GM12875 (cell line): ENCODE measurements around the gene GSC2.
"Not testable (repeated sequence)": the region's sequence is repeated elsewhere in the genome, so short reads cannot be mapped to it uniquely, and the experiment has no call there.

ENCODE experiments used
- H3K4me3 ChIP-seq: one replicate; pipeline ENCODE4 v1.5.1; 2011; ENCODE audit warnings: low read depth, low read length, control low read depth
- TF ChIP-seq, protein P1 (sequence below): IDR thresholded peaks from 2 replicates; pipeline ENCODE4 v1.5.1; 2011; ENCODE audit warnings: low read depth, mild to moderate bottlenecking, control low read depth, inconsistent platforms, low read length, moderate library complexity, borderline replicate concordance; ENCODE audit not compliant: insufficient read depth

The GSC2 gene

GRCh38 chr22:19164425-19164824 is 14.3 kb upstream of the GSC2 start:
- H3K4me3 ChIP-seq = no peak overlapping the region
- TF ChIP-seq, protein P1, sequence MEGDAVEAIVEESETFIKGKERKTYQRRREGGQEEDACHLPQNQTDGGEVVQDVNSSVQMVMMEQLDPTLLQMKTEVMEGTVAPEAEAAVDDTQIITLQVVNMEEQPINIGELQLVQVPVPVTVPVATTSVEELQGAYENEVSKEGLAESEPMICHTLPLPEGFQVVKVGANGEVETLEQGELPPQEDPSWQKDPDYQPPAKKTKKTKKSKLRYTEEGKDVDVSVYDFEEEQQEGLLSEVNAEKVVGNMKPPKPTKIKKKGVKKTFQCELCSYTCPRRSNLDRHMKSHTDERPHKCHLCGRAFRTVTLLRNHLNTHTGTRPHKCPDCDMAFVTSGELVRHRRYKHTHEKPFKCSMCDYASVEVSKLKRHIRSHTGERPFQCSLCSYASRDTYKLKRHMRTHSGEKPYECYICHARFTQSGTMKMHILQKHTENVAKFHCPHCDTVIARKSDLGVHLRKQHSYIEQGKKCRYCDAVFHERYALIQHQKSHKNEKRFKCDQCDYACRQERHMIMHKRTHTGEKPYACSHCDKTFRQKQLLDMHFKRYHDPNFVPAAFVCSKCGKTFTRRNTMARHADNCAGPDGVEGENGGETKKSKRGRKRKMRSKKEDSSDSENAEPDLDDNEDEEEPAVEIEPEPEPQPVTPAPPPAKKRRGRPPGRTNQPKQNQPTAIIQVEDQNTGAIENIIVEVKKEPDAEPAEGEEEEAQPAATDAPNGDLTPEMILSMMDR = no peak

GRCh38 chr22:19158649-19159048 is 8.6 kb upstream of the GSC2 start:
- not testable (repeated sequence) for H3K4me3 ChIP-seq

DNA sequence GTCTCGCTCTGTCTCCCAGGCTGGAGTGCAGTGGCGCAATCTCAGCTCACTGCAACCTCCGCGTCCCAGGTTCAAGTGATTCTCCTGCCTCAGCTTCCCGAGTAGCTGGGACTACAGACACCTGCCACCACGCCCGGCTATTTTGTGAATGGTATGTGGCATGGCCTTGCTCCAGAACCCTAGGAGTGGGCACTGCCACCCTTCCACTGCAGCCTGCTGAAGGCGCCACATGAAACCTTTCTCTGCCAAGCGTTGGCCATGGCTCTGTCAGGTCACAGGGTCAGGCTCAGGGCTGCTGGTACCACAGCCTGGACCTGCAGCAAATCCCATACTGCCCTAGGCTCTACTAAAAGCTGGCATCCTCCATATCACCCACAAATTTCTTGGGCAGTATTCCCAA is 6.0 kb upstream of the GSC2 start:
- not testable (repeated sequence) for H3K4me3 ChIP-seq

GRCh38 chr22:19152942-19153883 is 3.1 kb upstream of the GSC2 start:
- TF ChIP-seq, protein P1 = no peak
- no peak overlapping the region for H3K4me3 ChIP-seq

- TF ChIP-seq, protein P1 = no peak
- no peak overlapping the region for H3K4me3 ChIP-seq
Observed at GRCh38 chr22:19151329-19152191, 1.5 kb upstream of the GSC2 start.

GRCh38 chr22:19150482-19151328 is 613 bp upstream of the GSC2 start:
- TF ChIP-seq, protein P1 = no peak
- no peak overlapping the region for H3K4me3 ChIP-seq

GRCh38 chr22:19149047-19149883 is 827 bp downstream of the GSC2 start:
- no peak overlapping the region for H3K4me3 ChIP-seq
- TF ChIP-seq, protein P1 = no peak
